B cell (primary cell): ENCODE results near the gene CFAP61. TPM values are rescaled to one million over a fixed set of nuclear protein-coding genes. Genes with fewer than 3 reads are reported as not detected.

ENCODE experiments used
- ATAC-seq: fragments of 200-7000 bp; cut with Tn5 transposase; one replicate; pipeline ENCODE4 v1.10.0; 2021; ENCODE audit warnings: low read depth, mild to moderate bottlenecking, moderate number of reproducible peaks, moderate library complexity
- CTCF ChIA-PET: fragments of 350-600 bp; sonication (Branson Sonifier 250); formaldehyde crosslinking; loops from one replicate; lab custom pipeline; 2021; ENCODE audit warnings: antibody characterized with exemption, inconsistent platforms; lab: Charles Lee
- POLR2A ChIA-PET: fragments of 350-600 bp; sonication (Branson Sonifier 250); formaldehyde crosslinking; loops from one replicate; lab custom pipeline; 2021; ENCODE audit warnings: antibody characterized with exemption; lab: Charles Lee
- DNase-seq: peaks from one replicate; pipeline ENCODE4 v3.0.0; 2013
- H2AFZ ChIP-seq: 2 replicates; pipeline ENCODE4 v1.6.1; 2012; ENCODE audit warnings: mild to moderate bottlenecking, low read depth, low read length; ENCODE audit not compliant: insufficient read depth, poor library complexity, severe bottlenecking
- H3K27ac ChIP-seq, 2 donors: 1 replicate in 1 of 2; 2 replicates in 1 of 2; pipeline ENCODE4 v1.5.1; 2012 to 2013; ENCODE audit warnings: low read length in 2 of 2, mild to moderate bottlenecking in 2 of 2, moderate library complexity in 1 of 2
- H3K27me3 ChIP-seq, 4 experiments: fragments of 200-600 bp in 1 of 4; sonication (generic) in 1 of 4; replicated peaks in 1 of 4; 1 replicate in 2 of 4; 2 replicates in 2 of 4; pipeline versions ENCODE4 v1.6.1 to v1.7.0; 2013 to 2016; ENCODE audit warnings: low read length in 3 of 4, mild to moderate bottlenecking in 2 of 4, mixed read lengths in 1 of 4, moderate library complexity in 1 of 4; ENCODE audit not compliant: insufficient read depth in 4 of 4, control insufficient read depth in 3 of 4; ENCODE audit errors: control extremely low read depth in 1 of 4
- H3K36me3 ChIP-seq, 2 experiments: replicated peaks in 1 of 2; 1 replicate in 1 of 2; 2 replicates in 1 of 2; pipeline versions ENCODE4 v1.6.1 to v1.7.1; 2013; ENCODE audit warnings: low read length in 1 of 2; ENCODE audit not compliant: insufficient read depth in 2 of 2, control insufficient read depth in 1 of 2; ENCODE audit errors: control extremely low read depth in 1 of 2, extremely low read depth in 1 of 2
- H3K4me1 ChIP-seq, 2 donors: fragments of 200-600 bp in 1 of 2; sonication (generic) in 1 of 2; 1 replicate in 1 of 2; 2 replicates in 1 of 2; pipeline versions ENCODE4 v1.5.1 to v1.6.1; 2013 to 2017; ENCODE audit warnings: low read length in 2 of 2; ENCODE audit not compliant: control insufficient read depth in 2 of 2, insufficient read depth in 2 of 2
- H3K4me2 ChIP-seq: replicated peaks from 2 replicates; pipeline ENCODE3; 2012; ENCODE audit warnings: mild to moderate bottlenecking, low read depth, low read length; ENCODE audit not compliant: poor library complexity, severe bottlenecking
- H3K4me3 ChIP-seq, 5 experiments: fragments of 200-600 bp in 1 of 5; sonication (generic) in 1 of 5; 1 replicate in 3 of 5; 2 replicates in 2 of 5; pipeline versions ENCODE4 v1.5.1 to v1.7.0; 2011 to 2016; ENCODE audit warnings: low read length in 4 of 5, mild to moderate bottlenecking in 4 of 5, low read depth in 2 of 5, control low read depth in 1 of 5, moderate library complexity in 1 of 5; ENCODE audit not compliant: insufficient read depth in 1 of 5; ENCODE audit errors: control extremely low read depth in 1 of 5, extremely low read depth in 1 of 5
- H3K79me2 ChIP-seq: fragments of 200-600 bp; sonication (generic); one replicate; pipeline ENCODE4 v1.6.0; 2016; ENCODE audit warnings: low read length; ENCODE audit not compliant: control insufficient read depth, insufficient read depth
- H3K9ac ChIP-seq: fragments of 200-600 bp; sonication (generic); 2 replicates; pipeline ENCODE4 v1.6.1; 2017; ENCODE audit warnings: mild to moderate bottlenecking, low read length, moderate library complexity
- H3K9me3 ChIP-seq, 3 donors: one replicate each; pipeline versions ENCODE4 v1.6.1 to v1.7.1; 2013; ENCODE audit warnings: low read length in 2 of 3; ENCODE audit not compliant: control insufficient read depth in 2 of 3, insufficient read depth in 1 of 3; ENCODE audit errors: control extremely low read depth in 1 of 3
- H4K20me1 ChIP-seq: 2 replicates; pipeline ENCODE4 v1.6.0; 2012; ENCODE audit warnings: mild to moderate bottlenecking, low read length; ENCODE audit not compliant: insufficient read depth, control insufficient read depth, poor library complexity, severe bottlenecking
- H3K27ac Mint-ChIP-seq: one replicate; pipeline ENCODE4 v1.8.0; 2021; ENCODE audit warnings: mixed read lengths
- H3K27me3 Mint-ChIP-seq: one replicate; pipeline ENCODE4 v1.8.0; 2021; ENCODE audit warnings: mixed read lengths
- H3K4me1 Mint-ChIP-seq: one replicate; pipeline ENCODE4 v1.8.0; 2021; ENCODE audit warnings: mixed read lengths
- H3K4me3 Mint-ChIP-seq: one replicate; pipeline ENCODE4 v1.8.0; 2021; ENCODE audit warnings: mixed read lengths
- H3K9me3 Mint-ChIP-seq: one replicate; pipeline ENCODE4 v1.8.0; 2022; ENCODE audit warnings: mixed read lengths; ENCODE audit not compliant: insufficient read depth
- EZH2 ChIP-seq: IDR thresholded peaks from 2 replicates; pipeline ENCODE4 v1.6.1; 2012; ENCODE audit warnings: borderline replicate concordance, low read depth, mild to moderate bottlenecking, moderate library complexity, low read length; ENCODE audit not compliant: insufficient read depth, poor library complexity, severe bottlenecking
- WGBS: methylation state at CpG from one replicate; pipeline ENCODE4 v1.1.5; 2013; ENCODE audit warnings: missing lambda C conversion rate; ENCODE audit not compliant: insufficient coverage; 5-methylcytosine and 5-hydroxymethylcytosine counted together
- intact Hi-C: fragments of 100-400 bp; cut with micrococcal nuclease; formaldehyde crosslinking; loops from one replicate; pipeline ENCODE4 v1.10.0; 2022
- polyA plus RNA-seq: library from polyadenylated mRNA; depleted of rRNA; stranded (reverse); fragments of >200 nt; gene quantifications from 2 replicates; pipeline ENCODE4 v1.2.3, GENCODE V29; 2012
- total RNA-seq, 2 donors: library from RNA; stranded (reverse); fragments of 120-200 nt in 1 of 2; gene quantifications; 1 replicate in 1 of 2; 2 replicates in 1 of 2; pipeline versions ENCODE4 v1.2.3 to v1.2.4, GENCODE V29; 2013 to 2022
- TF ChIP-seq, protein P1 (sequence below): fragments of 200-600 bp; IDR thresholded peaks from one replicate; pipeline ENCODE4 v1.8.0; 2022; ENCODE audit warnings: antibody characterized with exemption, mild to moderate bottlenecking

Gene CFAP61
- total and polyA plus RNA-seq, 2 donors (not counting 1 experiment from before 2014, with no cell fraction given), result not detected

DNA sequence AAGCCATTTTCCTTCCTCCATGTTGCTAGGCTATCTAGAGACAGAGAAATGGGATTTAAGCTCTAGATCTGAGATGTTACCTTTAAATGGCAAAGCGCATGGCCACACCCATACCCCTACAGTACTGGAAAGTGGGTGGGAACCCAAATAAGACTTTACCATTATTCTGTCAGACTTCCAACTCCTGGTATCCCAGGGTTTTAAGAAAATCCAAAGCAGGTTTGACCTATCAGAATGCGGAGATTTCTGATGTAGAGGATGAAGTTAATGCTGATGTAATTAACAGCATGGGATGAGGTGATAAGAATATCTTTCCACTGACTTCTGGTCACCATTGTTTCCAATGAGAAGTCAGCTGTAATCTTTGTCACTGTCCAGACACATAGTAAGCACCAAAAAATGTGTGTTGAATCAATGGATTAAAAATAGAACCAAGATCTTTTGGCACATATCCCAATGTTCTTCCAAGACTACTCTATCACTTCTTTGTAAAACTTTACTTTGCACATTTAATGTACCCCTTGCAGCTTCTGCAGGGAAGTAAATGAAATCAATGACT is 174.8 kb downstream of the CFAP61 start:
- no peak overlapping the region for H2AFZ ChIP-seq
- no CpG with 5 or more reads among the region's 2 CpGs for WGBS
- no peaks in the 10 kb centered on the region for H4K20me1 ChIP-seq
- no peak overlapping the region for H3K27ac ChIP-seq
- Mint-ChIP-seq H3K9me3 (peaks cover 2% of the 10 kb centered on the region), H3K4me1 (no peaks in the 10 kb centered on the region), H3K27ac (no peak overlapping the region), H3K4me3 (no peak overlapping the region), H3K27me3 (peaks cover 19% of the 10 kb centered on the region)
- H3K27me3 ChIP-seq, result peaks cover 0 to 3% (median 0%) of the 10 kb centered on the region in 4 experiments
- H3K36me3 ChIP-seq, result no peaks in the 10 kb centered on the region
- ChIA-PET POLR2A (no interaction called here), CTCF (no interaction called here)
- DNase-seq (no peak), ATAC-seq (no peak)
- no peak overlapping the region for H3K4me3 ChIP-seq
- TF ChIP-seq, protein P1, sequence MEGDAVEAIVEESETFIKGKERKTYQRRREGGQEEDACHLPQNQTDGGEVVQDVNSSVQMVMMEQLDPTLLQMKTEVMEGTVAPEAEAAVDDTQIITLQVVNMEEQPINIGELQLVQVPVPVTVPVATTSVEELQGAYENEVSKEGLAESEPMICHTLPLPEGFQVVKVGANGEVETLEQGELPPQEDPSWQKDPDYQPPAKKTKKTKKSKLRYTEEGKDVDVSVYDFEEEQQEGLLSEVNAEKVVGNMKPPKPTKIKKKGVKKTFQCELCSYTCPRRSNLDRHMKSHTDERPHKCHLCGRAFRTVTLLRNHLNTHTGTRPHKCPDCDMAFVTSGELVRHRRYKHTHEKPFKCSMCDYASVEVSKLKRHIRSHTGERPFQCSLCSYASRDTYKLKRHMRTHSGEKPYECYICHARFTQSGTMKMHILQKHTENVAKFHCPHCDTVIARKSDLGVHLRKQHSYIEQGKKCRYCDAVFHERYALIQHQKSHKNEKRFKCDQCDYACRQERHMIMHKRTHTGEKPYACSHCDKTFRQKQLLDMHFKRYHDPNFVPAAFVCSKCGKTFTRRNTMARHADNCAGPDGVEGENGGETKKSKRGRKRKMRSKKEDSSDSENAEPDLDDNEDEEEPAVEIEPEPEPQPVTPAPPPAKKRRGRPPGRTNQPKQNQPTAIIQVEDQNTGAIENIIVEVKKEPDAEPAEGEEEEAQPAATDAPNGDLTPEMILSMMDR, result no peak
- no peak for TF ChIP-seq EZH2
- H3K4me1 ChIP-seq, result no peaks in the 10 kb centered on the region
- no peaks in the 10 kb centered on the region for H3K79me2 ChIP-seq
- no peaks in the 10 kb centered on the region for H3K9me3 ChIP-seq
- H3K4me2 ChIP-seq, result no peak overlapping the region
- H3K9ac ChIP-seq, result no peak overlapping the region
- intact Hi-C loops, result no loop called here

DNA sequence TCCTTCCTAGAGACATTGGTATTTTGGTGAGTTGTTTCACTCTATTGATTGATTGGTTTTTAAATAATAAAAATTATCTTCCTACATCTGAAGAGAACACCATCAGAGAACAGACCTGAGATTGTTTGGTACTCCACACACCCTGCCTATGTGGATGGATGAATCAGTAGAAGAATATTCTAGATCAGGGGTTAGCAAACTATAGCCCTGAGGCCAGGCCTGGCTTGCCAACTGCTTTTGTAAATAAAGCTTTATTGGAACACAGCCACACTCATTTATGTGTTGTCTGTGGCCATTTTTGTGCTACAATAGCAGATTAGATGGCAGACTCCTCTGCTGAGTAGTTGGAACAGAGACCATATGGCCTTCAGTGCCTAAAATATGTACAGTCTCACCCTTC is 176.0 kb downstream of the CFAP61 start:
- Histone ChIP-seq H3K36me3 (no peaks in the 10 kb centered on the region), H3K27ac (no peak overlapping the region), H2AFZ (no peak overlapping the region), H3K9ac (no peak overlapping the region), H3K27me3 (peaks cover 0 to 2% (median 0%) of the 10 kb centered on the region in 4 experiments), H3K4me2 (no peak overlapping the region), H4K20me1 (no peaks in the 10 kb centered on the region), H3K4me3 (no peak overlapping the region), H3K4me1 (no peaks in the 10 kb centered on the region), H3K79me2 (no peaks in the 10 kb centered on the region), H3K9me3 (no peaks in the 10 kb centered on the region)
- POLR2A ChIA-PET, result no interaction called here
- Mint-ChIP-seq H3K4me1 (no peaks in the 10 kb centered on the region), H3K4me3 (no peak overlapping the region), H3K9me3 (peaks cover 2% of the 10 kb centered on the region), H3K27me3 (peaks cover 9% of the 10 kb centered on the region), H3K27ac (no peak overlapping the region)
- intact Hi-C loops, result no loop called here
- CTCF ChIA-PET, result no interaction called here
- ATAC-seq (no peak), DNase-seq (no peak)
- TF ChIP-seq, protein P1, result no peak
- no peak for TF ChIP-seq EZH2
